ENCODE results near the gene GLI2.

- TF ChIP-seq ZNF274 (IDR thresholded peaks at IDR 0.05; ENCODE audit: low read depth, low read length) (no peak), YY1 (IDR thresholded peaks at IDR 0.05; ENCODE audit: insufficient read depth, insufficient read length) (no peak), SUZ12 (IDR thresholded peaks at IDR 0.05; ENCODE audit: extremely low read depth, insufficient read depth, insufficient read length) (no peak)
These were observed 32.7 kb downstream of the GLI2 start for GRCh38 chr2:120768112-120769048.
